Bronchial epithelial cell (primary cell): ENCODE results near the gene RAD18. TPM values are rescaled to one million over a fixed set of nuclear protein-coding genes. Genes with fewer than 3 reads are reported as not detected.

ENCODE experiments used
- DNase-seq: peaks from one replicate; pipeline ENCODE4 v3.0.0-alpha.2; 2010; ENCODE audit warnings: low read depth
- FAIRE-seq: peaks from 2 replicates; lab custom pipeline; 2011; peaks lifted over from hg19 to GRCh38; lab: Jason Lieb, UNC
- H3K27me3 ChIP-seq: 2 replicates; pipeline ENCODE4 v1.5.1; 2011; ENCODE audit warnings: low read length; ENCODE audit not compliant: control insufficient read depth, insufficient read depth
- H3K36me3 ChIP-seq: 2 replicates; pipeline ENCODE4 v1.5.1; 2011; ENCODE audit warnings: low read length; ENCODE audit not compliant: control insufficient read depth, insufficient read depth
- H3K4me3 ChIP-seq: 2 replicates; pipeline ENCODE4 v1.5.1; 2011; ENCODE audit warnings: mild to moderate bottlenecking, low read depth, low read length, control low read depth
- total RNA-seq: library from RNA; depleted of rRNA; stranded (reverse); fragments of >200 nt; gene quantifications from 2 replicates; pipeline ENCODE4 v1.2.1, GENCODE V29; 2014
- TF ChIP-seq, protein P1 (sequence below): IDR thresholded peaks from 2 replicates; pipeline ENCODE4 v1.5.1; 2011; ENCODE audit warnings: mild to moderate bottlenecking, moderate library complexity, low read length, control low read depth, inconsistent platforms; ENCODE audit not compliant: insufficient read depth, severe bottlenecking

Gene RAD18
- total RNA-seq, 1 donor from 2014 or later, result 3.9 TPM

DNA sequence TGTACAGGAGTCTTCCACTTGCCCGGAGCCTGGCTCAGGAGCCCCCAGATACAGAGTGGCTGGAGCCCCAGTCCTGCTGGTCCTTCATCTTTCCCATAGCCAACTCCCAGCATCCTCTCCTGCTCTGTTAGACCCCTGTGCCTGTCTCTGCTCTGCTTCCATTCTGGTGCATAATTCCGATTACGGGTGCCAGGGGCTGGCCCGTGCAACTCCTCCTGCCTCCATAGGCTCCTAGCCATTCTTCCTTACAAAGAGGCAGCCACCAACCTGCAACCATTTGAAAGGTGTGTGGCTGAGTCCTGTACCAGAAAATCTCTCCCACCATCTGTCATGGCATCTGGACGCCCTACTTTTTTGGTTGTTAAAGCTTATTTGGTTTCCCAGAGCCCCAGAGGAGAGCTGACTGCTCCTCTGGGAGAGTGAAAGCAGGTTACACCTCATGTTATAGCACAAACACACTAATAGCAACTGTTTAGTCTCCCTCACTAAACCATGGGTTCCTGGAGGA lies 5.2 kb upstream of the RAD18 start:
- TF ChIP-seq, protein P1, sequence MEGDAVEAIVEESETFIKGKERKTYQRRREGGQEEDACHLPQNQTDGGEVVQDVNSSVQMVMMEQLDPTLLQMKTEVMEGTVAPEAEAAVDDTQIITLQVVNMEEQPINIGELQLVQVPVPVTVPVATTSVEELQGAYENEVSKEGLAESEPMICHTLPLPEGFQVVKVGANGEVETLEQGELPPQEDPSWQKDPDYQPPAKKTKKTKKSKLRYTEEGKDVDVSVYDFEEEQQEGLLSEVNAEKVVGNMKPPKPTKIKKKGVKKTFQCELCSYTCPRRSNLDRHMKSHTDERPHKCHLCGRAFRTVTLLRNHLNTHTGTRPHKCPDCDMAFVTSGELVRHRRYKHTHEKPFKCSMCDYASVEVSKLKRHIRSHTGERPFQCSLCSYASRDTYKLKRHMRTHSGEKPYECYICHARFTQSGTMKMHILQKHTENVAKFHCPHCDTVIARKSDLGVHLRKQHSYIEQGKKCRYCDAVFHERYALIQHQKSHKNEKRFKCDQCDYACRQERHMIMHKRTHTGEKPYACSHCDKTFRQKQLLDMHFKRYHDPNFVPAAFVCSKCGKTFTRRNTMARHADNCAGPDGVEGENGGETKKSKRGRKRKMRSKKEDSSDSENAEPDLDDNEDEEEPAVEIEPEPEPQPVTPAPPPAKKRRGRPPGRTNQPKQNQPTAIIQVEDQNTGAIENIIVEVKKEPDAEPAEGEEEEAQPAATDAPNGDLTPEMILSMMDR, result no peak
- Histone ChIP-seq H3K4me3 (no peak overlapping the region), H3K36me3 (no peaks in the 10 kb centered on the region), H3K27me3 (no peaks in the 10 kb centered on the region)
- FAIRE-seq, result no peak
- DNase-seq, result no peak

DNA sequence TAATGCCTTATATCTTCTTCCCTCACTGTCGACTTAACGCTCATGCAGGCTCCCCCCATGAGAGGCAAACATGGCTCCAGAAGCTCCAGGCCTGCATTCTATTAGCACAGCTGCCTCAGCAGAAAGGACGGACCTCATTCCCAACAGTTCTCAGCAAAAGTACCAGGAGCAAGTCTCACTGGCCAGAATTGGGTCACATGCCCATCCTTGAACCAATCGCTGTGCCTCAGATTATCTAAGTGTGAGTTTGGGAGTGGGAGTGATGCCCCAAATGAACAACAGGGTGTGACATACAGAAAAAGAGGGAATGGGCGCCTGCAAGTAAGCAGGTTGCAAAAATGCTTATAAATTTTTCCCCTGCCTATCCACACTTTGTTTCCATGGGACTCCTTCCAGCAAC lies 4.3 kb upstream of the RAD18 start:
- TF ChIP-seq, protein P1, result no peak
- FAIRE-seq (no peak), DNase-seq (no peak)
- H3K27me3 ChIP-seq, result no peaks in the 10 kb centered on the region
- H3K4me3 ChIP-seq, result no peak overlapping the region
- H3K36me3 ChIP-seq, result no peaks in the 10 kb centered on the region

DNA sequence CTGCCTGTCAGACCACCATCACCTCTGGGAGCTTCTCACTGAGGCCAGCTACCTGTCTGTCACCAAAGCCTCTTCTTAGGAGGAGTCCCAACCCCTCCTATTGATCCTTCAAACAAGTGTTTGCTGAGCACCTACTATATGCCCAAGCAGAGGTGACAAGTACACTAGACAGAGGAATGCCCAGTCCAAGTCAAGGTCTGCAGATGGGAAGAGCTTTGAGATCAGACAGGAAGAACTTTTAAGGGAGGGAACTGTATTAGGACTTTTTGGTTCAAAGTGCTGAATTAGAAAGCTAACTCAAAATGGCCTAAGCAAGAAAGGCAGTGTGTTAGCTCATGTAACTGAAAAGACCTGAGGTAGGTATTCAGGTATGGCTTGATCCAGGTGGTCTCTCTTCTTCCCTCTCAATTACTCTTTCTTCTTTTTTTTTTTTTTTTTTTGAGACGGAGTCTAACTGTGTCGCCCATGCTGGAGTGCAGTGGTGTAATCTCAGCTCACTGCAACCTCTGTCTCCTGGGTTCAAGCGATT lies 3.6 kb upstream of the RAD18 start:
- H3K27me3 ChIP-seq, result no peaks in the 10 kb centered on the region
- TF ChIP-seq, protein P1, result no peak
- DNase-seq (no peak), FAIRE-seq (no peak)
- no peaks in the 10 kb centered on the region for H3K36me3 ChIP-seq
- H3K4me3 ChIP-seq, result no peak overlapping the region

DNA sequence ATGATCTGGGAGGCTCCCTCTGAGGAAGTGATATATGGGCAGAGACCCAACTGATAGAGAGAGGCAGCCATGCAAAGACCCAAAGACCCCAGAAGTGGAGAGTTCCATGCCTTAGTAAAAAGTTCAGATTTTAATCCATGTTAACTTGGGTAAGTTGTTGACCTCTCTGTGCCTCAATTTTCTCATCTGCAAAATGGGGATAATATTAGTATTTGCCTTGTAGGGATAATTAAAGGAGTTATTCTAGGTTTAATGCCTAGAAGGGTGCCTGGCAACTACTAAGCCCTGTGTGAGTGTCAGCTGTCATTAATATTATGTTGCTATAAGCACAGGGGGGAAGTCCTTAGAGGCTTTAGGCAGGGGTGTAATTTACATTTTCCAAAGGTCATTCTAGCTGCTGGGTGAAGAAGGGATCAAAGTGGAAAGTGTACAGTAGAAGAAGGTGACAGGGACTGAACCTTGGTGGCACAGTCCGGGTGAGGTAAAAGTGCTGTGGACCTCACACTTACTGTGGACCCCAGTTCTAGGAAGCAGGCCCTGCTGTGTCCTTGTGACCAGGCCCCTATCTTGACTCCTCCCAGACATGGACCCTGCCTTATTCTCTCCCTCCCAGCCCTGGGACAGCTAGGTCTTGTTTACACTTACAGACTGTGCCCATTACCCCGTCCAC lies 3.0 kb upstream of the RAD18 start:
- FAIRE-seq (no peak), DNase-seq (no peak)
- H3K36me3 ChIP-seq, result no peaks in the 10 kb centered on the region
- TF ChIP-seq, protein P1, result no peak
- H3K4me3 ChIP-seq, result no peak overlapping the region
- H3K27me3 ChIP-seq, result no peaks in the 10 kb centered on the region

DNA sequence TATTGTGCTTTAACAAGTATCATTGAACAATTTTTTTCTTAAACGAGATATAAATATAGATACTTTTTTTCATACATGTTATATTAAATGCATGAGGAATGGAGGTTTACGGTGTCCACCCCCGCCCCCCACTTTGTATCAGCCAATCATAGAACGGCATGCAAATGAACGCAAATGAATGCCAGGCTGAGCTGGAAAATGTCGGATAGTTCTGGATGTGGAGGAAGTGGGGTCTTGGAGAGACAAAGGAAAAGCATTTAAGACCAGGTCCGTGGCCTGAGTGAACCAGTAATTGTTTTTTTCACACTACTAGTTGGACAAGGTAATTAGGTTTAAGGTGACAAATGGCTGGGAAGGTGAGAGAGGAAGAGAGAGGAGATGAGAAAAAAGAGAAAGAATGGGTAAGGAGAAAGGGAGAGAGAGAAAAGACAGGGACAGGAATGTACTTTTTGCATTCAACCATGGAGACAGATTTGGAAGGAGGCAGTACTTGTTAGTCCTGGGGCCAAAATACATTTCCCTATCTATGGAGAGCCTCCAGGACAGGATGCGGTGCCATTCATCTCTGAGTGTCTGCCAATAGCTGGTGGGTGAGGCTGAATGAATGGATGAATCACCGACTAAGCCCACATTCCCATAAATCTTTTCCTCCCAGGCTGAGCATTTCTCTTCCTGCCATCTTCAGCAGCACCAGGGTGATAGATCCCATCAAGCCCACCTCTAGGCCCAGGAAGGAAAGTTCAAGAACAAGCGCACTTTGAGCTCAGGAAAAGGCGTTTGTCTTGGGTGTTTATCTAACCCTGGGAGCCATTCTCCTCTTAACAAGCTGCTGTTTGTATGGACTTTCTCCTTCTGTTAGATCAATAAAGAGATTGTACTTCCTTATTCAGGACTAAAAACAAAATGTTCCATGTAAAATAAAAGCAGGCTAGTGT lies 1.4 kb upstream of the RAD18 start:
- no peaks in the 10 kb centered on the region for H3K36me3 ChIP-seq
- FAIRE-seq, result peak; percentile 87
- TF ChIP-seq, protein P1, result no peak
- H3K4me3 ChIP-seq, result no peak overlapping the region
- H3K27me3 ChIP-seq, result no peaks in the 10 kb centered on the region
- peak; percentile 91 for DNase-seq
